Activated T-helper 1 cell treated with Interleukin-2 at 50 U/mL for 16 hours (primary cell): ENCODE measurements around the gene MT1E.
A peak's percentile ranks its signal among the peaks of the same experiment; 100 is the strongest.
"Not testable (repeated sequence)": the region's sequence is repeated elsewhere in the genome, so short reads cannot be mapped to it uniquely, and the experiment has no call there.

Experiments used
- DNase-seq: peaks from one replicate; pipeline ENCODE4 v3.0.0-alpha.2; 2020; ENCODE audit warnings: low read depth

MT1E gene

GRCh38 chr16:56647641-56648431, 22.3 kb downstream of the MT1E start:
- no peak for DNase-seq

- no peak for DNase-seq
These were observed 23.7 kb downstream of the MT1E start for GRCh38 chr16:56649271-56649670.

GRCh38 chr16:56649820-56650219, 24.2 kb downstream of the MT1E start:
- no peak for DNase-seq

GRCh38 chr16:56651586-56651985, 26.0 kb downstream of the MT1E start, which contains the start of gene MT1B:
Gene MT1B, plus strand, starts transcription at chr16:56651886. Its CDS starts 68 bp downstream, at chr16:56651954.
- DNase-seq, result no peak

- DNase-seq, result no peak
These were observed 27.0 kb downstream of the MT1E start for GRCh38 chr16:56652600-56652999.

- no peak for DNase-seq
These were observed 27.6 kb downstream of the MT1E start for GRCh38 chr16:56653218-56653617.

GRCh38 chr16:56657555-56658326, 32.2 kb downstream of the MT1E start, which contains the start of gene MT1F:
Gene MT1F, plus strand, starts transcription at chr16:56657959. Its CDS starts 100 bp downstream, at chr16:56658059.
- DNase-seq, result peak; percentile 46

- no peak for DNase-seq
These were observed 32.8 kb downstream of the MT1E start for GRCh38 chr16:56658327-56658875.

- no peak for DNase-seq
These were observed 37.1 kb downstream of the MT1E start for GRCh38 chr16:56662357-56663354.

- no peak for DNase-seq
These were observed 38.9 kb downstream of the MT1E start for GRCh38 chr16:56664506-56664905.

GRCh38 chr16:56665286-56666261, 40.0 kb downstream of the MT1E start:
- DNase-seq, result not testable (repeated sequence)

GRCh38 chr16:56667581-56668571, 42.3 kb downstream of the MT1E start, which contains the start of gene MT1G:
Gene MT1G, minus strand, starts transcription at chr16:56668065. Its CDS starts 72 bp downstream, at chr16:56667993.
- no peak for DNase-seq

- DNase-seq, result no peak
These were observed 43.6 kb downstream of the MT1E start, which contains the start of gene MT1H for GRCh38 chr16:56669005-56669839. Gene MT1H, plus strand, starts transcription at chr16:56669814. Its CDS starts 71 bp downstream, at chr16:56669885.

GRCh38 chr16:56669840-56670619, 44.4 kb downstream of the MT1E start:
- DNase-seq, result no peak

GRCh38 chr16:56670620-56670934, 45.0 kb downstream of the MT1E start:
- no peak for DNase-seq

GRCh38 chr16:56671691-56672090, 46.1 kb downstream of the MT1E start:
- not testable (repeated sequence) for DNase-seq

GRCh38 chr16:56672171-56672570, 46.6 kb downstream of the MT1E start:
- not testable (repeated sequence) for DNase-seq
